IPS-18a (cell line): ENCODE results near the gene ASZ1.

Source experiments
- H3K27ac ChIP-seq: one replicate; pipeline ENCODE4 v1.5.1; 2013; ENCODE audit warnings: low read length
- H3K27me3 ChIP-seq: one replicate; pipeline ENCODE4 v1.6.1; 2013; ENCODE audit warnings: mild to moderate bottlenecking, low read length; ENCODE audit not compliant: control insufficient read depth, insufficient read depth
- H3K36me3 ChIP-seq: one replicate; pipeline ENCODE4 v1.6.1; 2013; ENCODE audit warnings: low read depth, low read length; ENCODE audit not compliant: control insufficient read depth
- H3K4me1 ChIP-seq: one replicate; pipeline ENCODE4 v1.6.1; 2013; ENCODE audit warnings: low read depth, low read length; ENCODE audit not compliant: control insufficient read depth
- H3K4me3 ChIP-seq: one replicate; pipeline ENCODE4 v1.5.1; 2013; ENCODE audit warnings: low read length
- H3K9ac ChIP-seq: one replicate; pipeline ENCODE4 v1.6.1; 2013; ENCODE audit warnings: mild to moderate bottlenecking, low read length, moderate library complexity
- H3K9me3 ChIP-seq: one replicate; pipeline ENCODE4 v1.6.1; 2013; ENCODE audit warnings: low read depth, low read length; ENCODE audit not compliant: control insufficient read depth

The ASZ1 gene

DNA sequence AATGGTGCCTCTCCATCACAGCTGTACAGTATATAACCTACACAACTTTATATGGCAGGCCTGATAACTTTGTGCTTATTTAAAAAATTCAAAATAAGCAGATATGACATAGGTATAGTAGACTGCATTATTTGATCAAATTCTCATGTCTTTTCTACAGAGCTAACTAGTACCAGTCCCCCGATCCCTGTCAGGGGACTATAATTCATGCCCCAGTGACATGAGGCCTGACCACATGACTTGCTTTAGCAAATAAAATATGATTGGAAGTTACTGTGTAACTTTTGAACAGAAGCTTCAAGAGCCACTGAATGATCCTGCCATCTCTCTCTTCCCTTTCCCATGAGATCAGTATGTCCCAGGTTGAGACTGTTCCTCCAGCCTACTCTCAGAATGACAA, 55.2 kb downstream of the ASZ1 start:
- Histone ChIP-seq H3K27ac (no peak overlapping the region), H3K9me3 (no peaks in the 10 kb centered on the region), H3K9ac (no peak overlapping the region), H3K4me1 (no peaks in the 10 kb centered on the region), H3K4me3 (no peak overlapping the region), H3K27me3 (no peaks in the 10 kb centered on the region), H3K36me3 (no peaks in the 10 kb centered on the region)

DNA sequence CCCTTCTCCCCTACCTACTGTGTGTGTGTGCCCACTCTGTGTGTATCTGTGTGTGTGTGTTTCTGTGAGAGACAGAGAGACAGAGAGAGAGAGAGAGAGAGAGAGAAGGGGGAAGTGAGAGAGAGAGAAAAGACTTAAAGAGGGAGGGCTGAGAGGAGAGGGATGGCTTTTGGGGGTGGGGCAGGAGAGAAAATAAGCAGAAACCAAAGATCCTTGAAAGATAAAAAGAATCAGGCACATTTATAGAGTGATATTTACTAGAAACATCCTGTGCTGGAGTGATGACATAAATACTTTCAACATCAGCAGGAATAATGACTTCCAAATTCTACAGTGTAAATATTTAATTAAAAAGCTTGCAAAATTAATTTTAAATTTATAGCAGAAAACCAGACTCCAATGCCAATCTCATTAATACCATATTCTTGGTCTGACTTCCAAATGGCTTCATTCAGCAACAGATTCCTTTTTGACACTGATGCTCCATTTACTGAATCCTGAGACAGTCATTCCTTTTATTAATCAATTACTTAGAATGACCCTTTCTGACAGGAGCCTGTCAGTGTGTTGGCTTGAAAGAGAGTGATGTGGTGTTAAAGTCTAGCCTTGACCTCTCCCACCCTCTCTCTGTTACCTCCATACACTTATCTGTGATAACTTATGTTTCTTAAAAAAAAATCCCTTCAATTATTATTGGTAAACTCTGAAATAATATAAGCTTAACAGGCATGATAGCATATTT, 62.8 kb downstream of the ASZ1 start:
- H3K9ac ChIP-seq, result no peak overlapping the region
- H3K36me3 ChIP-seq, result no peaks in the 10 kb centered on the region
- H3K4me1 ChIP-seq, result no peaks in the 10 kb centered on the region
- H3K27ac ChIP-seq, result no peak overlapping the region
- H3K9me3 ChIP-seq, result no peaks in the 10 kb centered on the region
- no peak overlapping the region for H3K4me3 ChIP-seq
- no peaks in the 10 kb centered on the region for H3K27me3 ChIP-seq

DNA sequence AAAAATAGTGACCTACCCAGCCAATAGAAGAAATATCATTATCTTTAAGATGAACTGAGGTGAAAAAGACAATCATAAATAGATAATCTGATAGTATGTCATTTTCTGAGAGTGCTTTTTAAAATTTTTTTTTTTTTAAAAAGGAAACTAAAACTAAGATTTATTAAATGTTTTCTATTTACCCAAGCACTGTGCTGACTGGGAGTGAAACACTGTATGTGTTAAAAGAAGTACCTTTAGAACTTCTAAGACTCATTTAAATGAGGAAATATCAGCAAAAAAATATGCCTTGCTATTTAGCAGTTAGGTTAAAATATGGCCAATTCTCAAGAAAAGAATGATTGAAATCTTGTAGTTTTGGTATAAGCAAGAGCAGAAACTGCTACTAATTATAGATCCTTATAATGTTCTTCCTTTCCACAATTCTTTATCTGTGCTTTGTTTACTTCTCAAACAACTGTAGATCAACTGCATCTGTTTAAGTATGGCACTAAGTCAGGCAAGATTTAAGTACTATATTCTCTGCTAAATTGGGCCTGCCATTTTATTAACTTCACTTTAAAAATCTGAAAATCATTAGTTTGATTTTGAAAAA, 64.9 kb downstream of the ASZ1 start:
- Histone ChIP-seq H3K4me1 (no peaks in the 10 kb centered on the region), H3K27me3 (no peaks in the 10 kb centered on the region), H3K9me3 (no peaks in the 10 kb centered on the region), H3K27ac (no peak overlapping the region), H3K4me3 (no peak overlapping the region), H3K9ac (no peak overlapping the region), H3K36me3 (no peaks in the 10 kb centered on the region)

DNA sequence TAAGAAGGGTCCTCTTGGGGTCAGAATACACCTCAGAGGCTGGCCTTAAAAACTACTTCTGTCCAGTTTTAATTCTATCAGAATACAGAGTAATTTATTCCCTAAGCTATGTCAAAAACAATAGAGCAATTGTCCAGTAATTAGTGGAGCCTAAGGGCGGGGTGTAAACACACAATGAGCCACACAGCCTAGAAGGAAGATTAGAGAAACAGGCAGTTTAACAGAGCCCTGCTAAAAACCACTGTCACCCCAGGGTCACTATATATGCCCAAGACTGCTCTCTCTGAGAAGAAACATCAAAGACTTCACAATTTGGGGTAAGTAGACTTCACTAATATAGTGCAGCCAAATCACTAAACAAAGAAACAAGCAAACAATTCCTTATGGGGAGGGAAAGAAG, 77.3 kb downstream of the ASZ1 start:
- no peaks in the 10 kb centered on the region for H3K36me3 ChIP-seq
- no peaks in the 10 kb centered on the region for H3K9me3 ChIP-seq
- H3K27ac ChIP-seq, result no peak overlapping the region
- H3K4me3 ChIP-seq, result no peak overlapping the region
- H3K9ac ChIP-seq, result no peak overlapping the region
- H3K4me1 ChIP-seq, result no peaks in the 10 kb centered on the region
- H3K27me3 ChIP-seq, result no peaks in the 10 kb centered on the region

DNA sequence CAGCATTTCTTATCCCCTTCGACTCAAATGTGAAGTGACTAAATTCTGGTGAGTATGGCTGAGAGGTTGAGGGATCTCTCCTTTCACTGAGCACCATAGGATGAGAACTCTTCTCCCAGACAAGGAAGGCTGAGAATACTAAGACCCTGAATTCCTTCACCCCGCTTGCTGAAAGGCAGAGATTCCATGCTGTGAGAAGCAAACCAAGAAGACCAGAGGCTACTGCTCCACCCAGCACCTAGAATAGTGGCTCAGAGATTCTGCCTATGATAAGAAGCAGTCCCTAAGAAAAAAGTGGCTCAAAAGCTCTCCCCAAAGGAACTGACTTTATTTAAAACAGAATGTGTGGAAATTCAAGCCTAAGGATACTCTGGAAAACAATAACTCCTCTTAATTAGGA, 77.7 kb downstream of the ASZ1 start:
- Histone ChIP-seq H3K36me3 (no peaks in the 10 kb centered on the region), H3K4me1 (no peaks in the 10 kb centered on the region), H3K4me3 (no peak overlapping the region), H3K27ac (no peak overlapping the region), H3K9ac (no peak overlapping the region), H3K9me3 (no peaks in the 10 kb centered on the region), H3K27me3 (no peaks in the 10 kb centered on the region)

DNA sequence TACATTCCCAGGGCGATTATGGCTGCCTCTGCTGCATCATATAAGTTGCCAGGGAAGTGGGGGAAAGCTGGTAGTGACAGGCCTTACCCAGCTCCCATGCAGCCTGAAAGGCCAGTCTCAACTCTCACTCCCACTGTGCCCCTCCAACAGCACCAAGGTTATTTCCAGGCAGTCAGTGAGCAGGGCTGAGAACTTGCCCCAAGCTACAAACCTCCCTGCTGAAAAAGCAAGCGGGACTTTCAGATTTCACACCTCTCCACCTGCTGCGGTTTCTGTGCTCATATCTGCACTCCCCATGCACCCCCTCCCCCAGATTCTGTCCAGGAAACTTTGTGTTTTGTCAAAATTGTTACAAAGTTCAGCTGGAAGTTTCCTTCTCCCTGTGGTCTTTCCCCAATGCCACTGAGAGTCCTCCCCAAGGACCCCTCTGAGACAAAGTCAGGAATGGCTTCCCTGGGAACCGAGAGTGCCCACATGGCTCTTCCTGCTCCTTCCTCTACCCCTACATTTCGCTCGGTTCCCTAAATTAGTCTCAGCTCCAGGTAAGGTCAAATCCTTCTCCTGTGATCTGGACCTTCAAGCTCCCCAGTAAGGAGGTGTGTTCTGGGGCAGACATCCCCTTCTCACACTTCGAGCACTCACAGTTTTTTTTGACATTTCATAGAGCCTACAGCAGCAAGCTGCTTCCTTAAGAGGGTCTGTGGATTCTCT, 79.2 kb downstream of the ASZ1 start:
- no peak overlapping the region for H3K27ac ChIP-seq
- H3K27me3 ChIP-seq, result no peaks in the 10 kb centered on the region
- H3K4me3 ChIP-seq, result no peak overlapping the region
- no peaks in the 10 kb centered on the region for H3K9me3 ChIP-seq
- no peaks in the 10 kb centered on the region for H3K36me3 ChIP-seq
- H3K4me1 ChIP-seq, result no peaks in the 10 kb centered on the region
- H3K9ac ChIP-seq, result no peak overlapping the region

DNA sequence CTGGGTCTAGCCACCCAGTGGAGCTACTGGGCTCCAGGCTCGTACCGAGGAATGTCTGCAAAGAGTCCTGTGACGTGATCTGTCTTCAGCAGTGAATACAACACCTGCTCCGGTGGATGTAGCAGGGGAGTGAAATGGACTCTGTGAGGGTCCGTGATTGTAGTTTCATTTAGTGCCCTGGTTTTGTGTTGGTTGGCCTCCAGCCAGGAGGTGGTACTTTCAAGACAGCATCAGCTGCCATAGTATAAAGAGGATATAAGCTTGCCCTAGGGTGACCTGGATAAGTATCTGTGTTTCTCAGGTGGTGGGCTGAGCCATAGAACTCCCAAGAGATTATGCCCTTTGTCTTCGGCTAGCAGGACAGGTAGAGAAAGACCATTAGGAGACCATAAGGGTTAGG, 79.8 kb downstream of the ASZ1 start:
- H3K27ac ChIP-seq, result no peak overlapping the region
- no peaks in the 10 kb centered on the region for H3K27me3 ChIP-seq
- no peak overlapping the region for H3K4me3 ChIP-seq
- no peaks in the 10 kb centered on the region for H3K4me1 ChIP-seq
- no peak overlapping the region for H3K9ac ChIP-seq
- H3K9me3 ChIP-seq, result no peaks in the 10 kb centered on the region
- H3K36me3 ChIP-seq, result no peaks in the 10 kb centered on the region

DNA sequence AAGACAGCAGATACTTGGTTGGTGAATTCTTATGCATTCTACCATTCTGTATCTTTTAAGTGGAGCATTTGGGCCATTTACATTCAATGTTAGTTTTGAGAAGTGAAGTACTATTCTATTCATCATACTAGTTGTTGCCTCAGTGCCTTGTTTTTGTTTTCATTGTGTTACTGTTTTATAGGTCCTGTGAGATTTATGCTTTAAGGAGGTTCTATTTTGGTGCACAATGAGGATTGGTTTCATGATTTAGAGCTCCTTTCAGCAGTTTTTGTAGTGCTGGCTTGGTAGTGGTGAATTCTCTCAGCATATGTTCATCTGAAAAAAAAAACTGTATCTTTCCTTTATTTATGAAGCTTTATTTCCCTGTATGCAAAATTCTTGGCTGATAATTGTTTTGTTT, 81.1 kb downstream of the ASZ1 start:
- Histone ChIP-seq H3K4me1 (no peaks in the 10 kb centered on the region), H3K27ac (no peak overlapping the region), H3K4me3 (no peak overlapping the region), H3K36me3 (no peaks in the 10 kb centered on the region), H3K27me3 (no peaks in the 10 kb centered on the region), H3K9ac (no peak overlapping the region), H3K9me3 (no peaks in the 10 kb centered on the region)

DNA sequence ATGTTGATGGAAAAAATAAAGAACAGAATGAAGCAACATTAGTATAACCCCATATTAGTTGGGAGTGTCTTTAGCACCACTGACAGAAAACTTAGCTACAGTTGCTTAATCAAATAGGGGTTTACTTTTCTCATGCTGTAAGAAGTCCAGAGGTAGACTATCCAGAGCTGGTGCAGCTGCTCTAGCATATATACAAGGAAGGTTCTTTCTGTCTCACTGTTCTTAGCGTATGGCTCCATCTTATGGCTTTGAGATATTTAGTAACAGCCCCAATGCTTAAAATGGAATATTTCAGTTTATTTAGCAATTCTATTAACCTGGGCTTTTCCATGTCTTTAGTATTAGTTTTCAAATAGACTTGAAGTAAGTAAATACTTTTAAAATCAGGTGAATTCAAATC, 89.3 kb downstream of the ASZ1 start:
- no peak overlapping the region for H3K27ac ChIP-seq
- no peaks in the 10 kb centered on the region for H3K4me1 ChIP-seq
- no peak overlapping the region for H3K4me3 ChIP-seq
- no peak overlapping the region for H3K9ac ChIP-seq
- no peaks in the 10 kb centered on the region for H3K9me3 ChIP-seq
- H3K27me3 ChIP-seq, result no peaks in the 10 kb centered on the region
- H3K36me3 ChIP-seq, result no peaks in the 10 kb centered on the region

DNA sequence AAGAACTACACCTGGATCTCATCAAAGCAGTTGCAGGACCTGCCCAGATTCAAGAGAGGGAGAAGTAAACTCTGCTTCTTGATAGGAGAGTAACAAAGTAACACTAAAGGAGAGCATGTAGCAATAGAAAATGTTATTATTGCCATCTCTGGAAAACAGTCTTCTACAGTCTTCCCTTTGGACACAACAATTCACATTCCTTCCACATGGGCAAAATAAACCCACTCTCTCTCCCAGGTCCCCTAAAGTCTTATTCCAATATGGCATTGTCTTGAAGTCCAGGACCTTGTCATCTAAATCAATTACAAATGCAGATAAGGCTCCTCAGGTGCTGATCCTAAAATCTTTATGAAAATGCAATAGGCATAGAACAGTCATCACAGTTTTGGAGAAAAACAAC, 94.1 kb downstream of the ASZ1 start:
- H3K9ac ChIP-seq, result no peak overlapping the region
- no peak overlapping the region for H3K27ac ChIP-seq
- no peaks in the 10 kb centered on the region for H3K9me3 ChIP-seq
- no peaks in the 10 kb centered on the region for H3K27me3 ChIP-seq
- no peaks in the 10 kb centered on the region for H3K36me3 ChIP-seq
- no peaks in the 10 kb centered on the region for H3K4me1 ChIP-seq
- H3K4me3 ChIP-seq, result no peak overlapping the region

DNA sequence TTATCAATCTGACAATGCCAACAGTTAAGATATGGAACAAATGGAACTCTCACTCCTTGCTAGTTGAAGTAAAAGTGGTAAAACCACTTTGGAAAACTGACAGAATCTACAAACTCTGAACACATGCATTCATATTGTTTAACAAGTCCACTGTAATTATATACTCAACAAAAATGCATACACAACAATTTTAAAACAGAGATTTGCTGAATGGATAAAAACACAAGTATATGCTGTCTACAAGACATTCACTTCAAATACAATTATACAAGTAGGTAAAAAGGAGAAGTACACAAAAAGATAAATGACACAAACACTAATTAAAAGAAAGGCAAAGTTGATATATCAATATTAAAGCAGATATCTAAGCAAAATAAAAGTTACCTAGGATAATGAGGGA, 95.3 kb downstream of the ASZ1 start:
- Histone ChIP-seq H3K4me1 (no peaks in the 10 kb centered on the region), H3K36me3 (no peaks in the 10 kb centered on the region), H3K27me3 (no peaks in the 10 kb centered on the region), H3K27ac (no peak overlapping the region), H3K9me3 (no peaks in the 10 kb centered on the region), H3K4me3 (no peak overlapping the region), H3K9ac (no peak overlapping the region)

DNA sequence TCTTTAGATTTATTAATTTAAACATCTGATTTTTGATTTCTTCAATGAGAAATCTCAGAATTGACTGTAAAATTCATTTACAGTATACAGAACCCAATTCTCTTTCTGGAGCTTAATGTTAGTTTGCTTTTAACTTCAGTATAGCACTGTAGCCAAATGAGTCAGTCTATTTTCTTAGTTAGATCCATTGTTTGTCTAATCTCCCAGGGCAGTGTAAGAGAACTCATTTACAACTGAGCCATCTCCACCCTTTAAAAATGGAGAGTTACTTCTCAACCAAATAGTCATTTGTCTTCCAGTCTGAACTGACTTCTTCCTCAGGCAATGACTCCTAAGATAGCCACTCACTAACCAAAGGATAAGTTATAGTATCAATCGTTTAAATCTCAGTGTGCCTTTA, 101.5 kb downstream of the ASZ1 start:
- peaks cover 61% of the 10 kb centered on the region for H3K27me3 ChIP-seq
- no peak overlapping the region for H3K9ac ChIP-seq
- H3K36me3 ChIP-seq, result no peaks in the 10 kb centered on the region
- peaks cover 4% of the 10 kb centered on the region for H3K4me1 ChIP-seq
- H3K9me3 ChIP-seq, result no peaks in the 10 kb centered on the region
- H3K4me3 ChIP-seq, result no peak overlapping the region
- H3K27ac ChIP-seq, result no peak overlapping the region
